H1 (cell line): ENCODE results near the gene PRKD1. TPM values are rescaled to one million over a fixed set of nuclear protein-coding genes. Genes with fewer than 3 reads are reported as not detected.

Experiments used
- CTCF ChIA-PET: fragments of 300-600 bp; sonication (Branson Sonifier 250); formaldehyde crosslinking; loops from one replicate; lab custom pipeline; 2021; ENCODE audit not compliant: partially characterized antibody; lab: Charles Lee
- POLR2A ChIA-PET: fragments of 300-600 bp; sonication (Branson Sonifier 250); formaldehyde crosslinking; loops from one replicate; lab custom pipeline; 2021; ENCODE audit warnings: inconsistent platforms; ENCODE audit not compliant: partially characterized antibody; lab: Charles Lee
- DNase-seq, 2 experiments: peaks; one replicate each; pipeline versions ENCODE4 v3.0.0 to v3.0.0-alpha.2; 2010 to 2022; ENCODE audit warnings: low spot score in 2 of 2, low read depth in 1 of 2, mixed read lengths in 1 of 2
- FAIRE-seq: peaks from 2 replicates; lab custom pipeline; 2011; peaks lifted over from hg19 to GRCh38; lab: Jason Lieb, UNC
- H2AFZ ChIP-seq: 2 replicates; pipeline ENCODE4 v1.8.1; 2012; ENCODE audit warnings: low read length, inconsistent platforms
- H2AK5ac ChIP-seq: 2 replicates; pipeline ENCODE4 v1.6.1; 2013; ENCODE audit warnings: low read depth, low read length
- H2BK120ac ChIP-seq: replicated peaks from 2 replicates; pipeline ENCODE3; 2013; ENCODE audit warnings: low read depth, low read length, inconsistent platforms
- H2BK12ac ChIP-seq: 2 replicates; pipeline ENCODE4 v1.6.1; 2013; ENCODE audit warnings: low read depth, low read length
- H2BK15ac ChIP-seq: 2 replicates; pipeline ENCODE4 v1.6.1; 2013; ENCODE audit warnings: low read length
- H2BK20ac ChIP-seq: 2 replicates; pipeline ENCODE4 v1.6.1; 2013; ENCODE audit warnings: low read length
- H2BK5ac ChIP-seq: 2 replicates; pipeline ENCODE4 v1.6.1; 2013; ENCODE audit warnings: low read depth, low read length
- H3K14ac ChIP-seq: 2 replicates; pipeline ENCODE4 v1.6.1; 2013; ENCODE audit warnings: inconsistent platforms; ENCODE audit not compliant: insufficient read length
- H3K18ac ChIP-seq: 2 replicates; pipeline ENCODE4 v1.6.1; 2013; ENCODE audit warnings: low read length; ENCODE audit errors: extremely low read depth
- H3K23ac ChIP-seq: 2 replicates; pipeline ENCODE4 v1.6.1; 2013; ENCODE audit warnings: inconsistent platforms; ENCODE audit not compliant: insufficient read length
- H3K23me2 ChIP-seq: 2 replicates; pipeline ENCODE4 v1.6.1; 2013; ENCODE audit warnings: low read depth, low read length
- H3K27ac ChIP-seq: 2 replicates; pipeline ENCODE4 v1.6.1; 2011; ENCODE audit warnings: low read depth, low read length, inconsistent platforms
- H3K27me3 ChIP-seq, 4 experiments: replicated peaks in 1 of 4; 1 replicate in 1 of 4; 2 replicates in 3 of 4; pipeline versions ENCODE4 v1.6.1 to v1.8.1; 2011 to 2013; ENCODE audit warnings: low read length in 3 of 4, mild to moderate bottlenecking in 3 of 4, inconsistent platforms in 2 of 4, mixed read lengths in 2 of 4, moderate library complexity in 1 of 4; ENCODE audit not compliant: control insufficient read depth in 3 of 4, insufficient read depth in 3 of 4; ENCODE audit errors: extremely low read depth in 1 of 4
- H3K36me3 ChIP-seq, 4 experiments: 2 replicates each; pipeline versions ENCODE4 v1.6.1 to v1.8.1; 2011 to 2013; ENCODE audit warnings: mild to moderate bottlenecking in 4 of 4, low read length in 3 of 4, moderate library complexity in 2 of 4, control low read depth in 1 of 4, inconsistent platforms in 1 of 4; ENCODE audit not compliant: insufficient read depth in 4 of 4, control insufficient read depth in 2 of 4
- H3K4ac ChIP-seq: replicated peaks from 2 replicates; pipeline ENCODE3; 2013; ENCODE audit warnings: low read length, low read depth, mixed read lengths, inconsistent platforms; ENCODE audit not compliant: insufficient read length
- H3K4me1 ChIP-seq, 4 experiments: replicated peaks in 1 of 4; 1 replicate in 1 of 4; 2 replicates in 3 of 4; pipeline versions ENCODE4 v1.6.1 to v1.8.1; 2011 to 2013; ENCODE audit warnings: low read length in 3 of 4, inconsistent platforms in 2 of 4, mixed read lengths in 1 of 4; ENCODE audit not compliant: insufficient read depth in 4 of 4, control insufficient read depth in 3 of 4
- H3K4me2 ChIP-seq, 2 experiments: 2 replicates each; pipeline versions ENCODE4 v1.6.1 to v1.8.1; 2011 to 2013; ENCODE audit warnings: low read depth in 2 of 2, low read length in 2 of 2, control low read depth in 1 of 2, inconsistent platforms in 1 of 2, mild to moderate bottlenecking in 1 of 2; ENCODE audit not compliant: insufficient read depth in 1 of 2
- H3K4me3 ChIP-seq, 4 experiments: fragments of 200-600, 300-600 bp in 1 of 4; sonication (generic), shearing (Covaris generic), sonication (Bioruptor Twin) in 1 of 4; 2 replicates each; pipeline versions ENCODE4 v1.5.1 to v1.8.1; 2011 to 2016; ENCODE audit warnings: low read length in 4 of 4, low read depth in 3 of 4, control low read depth in 2 of 4, inconsistent platforms in 2 of 4, mild to moderate bottlenecking in 2 of 4, mixed read lengths in 1 of 4, moderate library complexity in 1 of 4; ENCODE audit not compliant: insufficient read depth in 2 of 4; ENCODE audit errors: extremely low read depth in 1 of 4
- H3K56ac ChIP-seq: replicated peaks from 2 replicates; pipeline ENCODE3; 2013; ENCODE audit warnings: low read depth, mild to moderate bottlenecking, mixed read lengths, low read length, inconsistent platforms; ENCODE audit not compliant: insufficient read length
- H3K79me1 ChIP-seq: 2 replicates; pipeline ENCODE4 v1.6.1; 2013; ENCODE audit warnings: low read depth, low read length, control low read depth
- H3K79me2 ChIP-seq, 2 experiments: 2 replicates each; pipeline versions ENCODE4 v1.6.1 to v1.8.1; 2012 to 2013; ENCODE audit warnings: low read length in 2 of 2, mild to moderate bottlenecking in 2 of 2, inconsistent platforms in 1 of 2; ENCODE audit not compliant: insufficient read depth in 2 of 2, control insufficient read depth in 1 of 2
- H3K9ac ChIP-seq, 4 experiments: replicated peaks in 1 of 4; 1 replicate in 1 of 4; 2 replicates in 3 of 4; pipeline versions ENCODE4 v1.6.1 to v1.8.1; 2011 to 2013; ENCODE audit warnings: low read depth in 3 of 4, low read length in 3 of 4, control low read depth in 2 of 4, mild to moderate bottlenecking in 2 of 4, moderate library complexity in 2 of 4, inconsistent platforms in 1 of 4; ENCODE audit errors: extremely low read depth in 1 of 4
- H3K9me3 ChIP-seq, 2 experiments: 2 replicates each; pipeline versions ENCODE4 v1.6.1 to v1.8.1; 2012 to 2013; ENCODE audit warnings: mild to moderate bottlenecking in 2 of 2, moderate library complexity in 2 of 2, control low read depth in 1 of 2, inconsistent platforms in 1 of 2, low read depth in 1 of 2, low read length in 1 of 2, mixed read lengths in 1 of 2; ENCODE audit not compliant: insufficient read depth in 2 of 2
- H4K20me1 ChIP-seq, 2 experiments: replicated peaks in 1 of 2; 2 replicates each; pipeline versions ENCODE3 to v1.8.1; 2011 to 2013; ENCODE audit warnings: inconsistent platforms in 2 of 2, low read length in 2 of 2, mild to moderate bottlenecking in 1 of 2; ENCODE audit not compliant: insufficient read depth in 2 of 2, control insufficient read depth in 1 of 2
- H4K5ac ChIP-seq: 2 replicates; pipeline ENCODE4 v1.6.1; 2013; ENCODE audit warnings: low read length, low read depth, mixed read lengths, inconsistent platforms; ENCODE audit not compliant: insufficient read length
- H4K8ac ChIP-seq: 2 replicates; pipeline ENCODE4 v1.8.0; 2013; ENCODE audit warnings: mild to moderate bottlenecking, moderate library complexity, low read length, inconsistent platforms; ENCODE audit not compliant: insufficient read depth; ENCODE audit errors: extremely low read depth
- H4K91ac ChIP-seq: replicated peaks from 2 replicates; pipeline ENCODE3; 2013; ENCODE audit warnings: low read length, mixed read lengths, inconsistent platforms; ENCODE audit not compliant: insufficient read length
- ATF3 ChIP-seq: IDR thresholded peaks from 2 replicates; pipeline ENCODE4 v1.6.1; 2011; ENCODE audit warnings: low read depth, mild to moderate bottlenecking, low read length; ENCODE audit not compliant: insufficient read depth
- BRCA1 ChIP-seq: IDR thresholded peaks from 2 replicates; pipeline ENCODE4 v1.6.1; 2012; ENCODE audit warnings: low read depth, low read length, improper control_type of control experiment
- EZH2 ChIP-seq: fragments of 200-600 bp; sonication (generic); IDR thresholded peaks from 2 replicates; pipeline ENCODE4 v1.7.1; 2012; ENCODE audit warnings: low read depth, mild to moderate bottlenecking, moderate library complexity, low read length, inconsistent platforms; ENCODE audit not compliant: severe bottlenecking
- GTF2F1 ChIP-seq: IDR thresholded peaks from 2 replicates; pipeline ENCODE4 v1.6.1; 2012; ENCODE audit warnings: low read depth, low read length, improper control_type of control experiment, borderline replicate concordance
- HDAC2 ChIP-seq, 2 experiments: fragments of 300-600 bp in 1 of 2; sonication (generic) in 1 of 2; IDR thresholded peaks; 2 replicates each; pipeline ENCODE4 v1.6.1; 2011 to 2012; ENCODE audit warnings: low read depth in 2 of 2, low read length in 2 of 2, mild to moderate bottlenecking in 2 of 2, moderate library complexity in 2 of 2, borderline replicate concordance in 1 of 2, inconsistent platforms in 1 of 2
- JUND ChIP-seq: IDR thresholded peaks from 2 replicates; pipeline ENCODE4 v1.6.1; 2011; ENCODE audit warnings: mild to moderate bottlenecking, improper control_type of control experiment, low read length
- SP1 ChIP-seq: IDR thresholded peaks from 2 replicates; pipeline ENCODE4 v1.6.1; 2011; ENCODE audit warnings: low read depth, low read length
- WGBS, 2 experiments: shearing (Covaris generic) in 1 of 2; methylation state at CpG; one replicate each; pipeline versions ENCODE4 v1.1.6 to v1.1.7; 2013 to 2015; ENCODE audit warnings: low lambda C conversion rate in 2 of 2, mixed read lengths in 2 of 2, inconsistent platforms in 1 of 2, low coverage in 1 of 2, missing lambda C conversion rate in 1 of 2; ENCODE audit not compliant: insufficient replicate concordance in 2 of 2, insufficient coverage in 1 of 2, insufficient read length in 1 of 2; ENCODE audit errors: extremely low coverage in 1 of 2, missing lambda C conversion rate in 1 of 2; 5-methylcytosine and 5-hydroxymethylcytosine counted together
- polyA plus RNA-seq, 7 experiments: library from polyadenylated mRNA; depleted of rRNA in 3 of 7; stranded (reverse) in 5 of 7; unstranded in 2 of 7; fragments of >200 nt in 5 of 7; fragments of 200-250 nt in 2 of 7; gene quantifications; 1 replicate in 5 of 7; 2 replicates in 1 of 7; 4 replicates in 1 of 7; pipeline versions ENCODE4 v1.2.1 to v1.2.3, GENCODE V29; 2011 to 2013; ENCODE audit warnings: missing spikeins in 2 of 7, mixed read lengths in 2 of 7
- total RNA-seq: library from RNA; stranded (reverse); fragmentation: NEBNext Ultra II Directional; extraction: Animal tissue kit (Norgen Biotek cat#: 25700); gene quantifications from 2 replicates; pipeline ENCODE4 v1.2.1, GENCODE V29; 2021

Gene PRKD1
- total and polyA plus RNA-seq, 2 of the 8 experiments (the other 6 are each of a cell fraction or from before 2014, with no cell fraction given), result 3.6 to 6.8 TPM

- CTCF ChIA-PET, result interaction anchor here (0.6 to 1.4 kb wide), 3 partner anchors 122 to 484 kb away, joined by 3 read pairs; no protein-coding TSS in a partner anchor
Observed at GRCh38 chr14:29759521-29760340, 167.9 kb downstream of the PRKD1 start.

More at GRCh38 chr14:29759521-29760340, 167.9 kb downstream of the PRKD1 start:
- Histone ChIP-seq H3K36me3 (no peaks in the 10 kb centered on the region), H3K9me3 (no peaks in the 10 kb centered on the region), H3K4me1 (no peaks in the 10 kb centered on the region; a peak in 1 of 7 replicates), H3K9ac (no peak overlapping the region), H2BK20ac (no peak overlapping the region), H3K56ac (no peak overlapping the region), H3K14ac (no peak overlapping the region), H3K23ac (no peak overlapping the region), H4K20me1 (no peaks in the 10 kb centered on the region), H2BK5ac (no peak overlapping the region), H3K27ac (no peak overlapping the region), H3K18ac (no peak overlapping the region), H2AFZ (no peak overlapping the region), H4K8ac (no peak overlapping the region), H4K5ac (no peak overlapping the region), H3K23me2 (no peaks in the 10 kb centered on the region), H2BK12ac (no peak overlapping the region), H3K79me2 (no peaks in the 10 kb centered on the region), H3K4me3 (no peak overlapping the region), H2BK15ac (no peak overlapping the region), H2AK5ac (no peak overlapping the region), H3K27me3 (no peaks in the 10 kb centered on the region), H2BK120ac (no peak overlapping the region), H3K4ac (no peak overlapping the region), H3K4me2 (no peak overlapping the region), H3K79me1 (no peaks in the 10 kb centered on the region), H4K91ac (no peak overlapping the region)
- TF ChIP-seq HDAC2 (IDR thresholded peaks at IDR 0.05; ENCODE audit: borderline replicate concordance in 1 of 2, low read depth in 2 of 2, low read length in 2 of 2) (no peak), ATF3 (no peak), SP1 (no peak), GTF2F1 (no peak), EZH2 (no peak), JUND (no peak), BRCA1 (no peak)
- no peak for DNase-seq
- FAIRE-seq, result no peak
- POLR2A ChIA-PET, result no interaction called here
- WGBS, 2 experiments, result 89% methylated on average over 6 of the region's 6 CpGs; no CpG with 5 or more reads in 1 of the 2 experiments
